Suprapubic skin (tissue), 4 donors: ENCODE results near the gene SPATA9. TPM values are rescaled to one million over a fixed set of nuclear protein-coding genes. Genes with fewer than 3 reads are reported as not detected.

Source experiments
- DNase-seq, 2 donors: peaks; one replicate each; pipeline ENCODE4 v3.0.0-alpha.2; 2019; ENCODE audit warnings: low spot score in 2 of 2
- H3K27ac ChIP-seq: fragments of 200-600 bp; sonication (generic); one replicate; pipeline ENCODE4 v1.5.1; 2019
- H3K27me3 ChIP-seq: fragments of 200-600 bp; sonication (generic); one replicate; pipeline ENCODE4 v1.5.1; 2019
- H3K36me3 ChIP-seq: fragments of 200-600 bp; sonication (generic); one replicate; pipeline ENCODE4 v1.5.1; 2019
- H3K4me1 ChIP-seq: fragments of 200-600 bp; sonication (generic); one replicate; pipeline ENCODE4 v1.5.1; 2019
- H3K4me3 ChIP-seq: fragments of 200-600 bp; sonication (generic); one replicate; pipeline ENCODE4 v1.5.1; 2019; ENCODE audit warnings: mild to moderate bottlenecking
- H3K9me3 ChIP-seq: fragments of 200-600 bp; sonication (generic); one replicate; pipeline ENCODE4 v1.5.1; 2019
- EP300 ChIP-seq: sonication (generic); formaldehyde crosslinking; IDR thresholded peaks from one replicate; pipeline ENCODE4 v1.6.1; 2017; ENCODE audit warnings: antibody characterized with exemption
- POLR2A ChIP-seq, 2 donors: fragments of 450-650 bp; IDR thresholded peaks; one replicate each; pipeline ENCODE4 v1.6.1; 2017; ENCODE audit warnings: antibody characterized with exemption in 2 of 2, mild to moderate bottlenecking in 2 of 2, moderate library complexity in 2 of 2
- POLR2AphosphoS5 ChIP-seq, 3 donors: sonication (generic); formaldehyde crosslinking; IDR thresholded peaks; one replicate each; pipeline ENCODE4 v1.6.1; 2017; ENCODE audit warnings: antibody characterized with exemption in 3 of 3
- WGBS: methylation state at CpG from one replicate; pipeline ENCODE4 v1.1.5; 2018; 5-methylcytosine and 5-hydroxymethylcytosine counted together
- total RNA-seq, 4 donors: library from RNA; depleted of rRNA; stranded (reverse); fragments of >200 nt; gene quantifications; one replicate each; pipeline ENCODE4 v1.1.0, GENCODE V29; 2016
- TF ChIP-seq, protein P1 (sequence below), 2 donors: fragments of 200-600 bp in 1 of 2; fragments of 450-650 bp in 1 of 2; sonication (generic) in 1 of 2; IDR thresholded peaks; one replicate each; pipeline ENCODE4 v1.5.1; 2016 to 2019; ENCODE audit warnings: antibody characterized with exemption in 2 of 2, mild to moderate bottlenecking in 1 of 2, moderate library complexity in 1 of 2

The SPATA9 gene
- total RNA-seq, 4 donors from 2014 or later: not detected

GRCh38 chr5:95720094-95720786 is 37.4 kb upstream of the SPATA9 start:
- no peaks in the 10 kb centered on the region for H3K9me3 ChIP-seq

DNA sequence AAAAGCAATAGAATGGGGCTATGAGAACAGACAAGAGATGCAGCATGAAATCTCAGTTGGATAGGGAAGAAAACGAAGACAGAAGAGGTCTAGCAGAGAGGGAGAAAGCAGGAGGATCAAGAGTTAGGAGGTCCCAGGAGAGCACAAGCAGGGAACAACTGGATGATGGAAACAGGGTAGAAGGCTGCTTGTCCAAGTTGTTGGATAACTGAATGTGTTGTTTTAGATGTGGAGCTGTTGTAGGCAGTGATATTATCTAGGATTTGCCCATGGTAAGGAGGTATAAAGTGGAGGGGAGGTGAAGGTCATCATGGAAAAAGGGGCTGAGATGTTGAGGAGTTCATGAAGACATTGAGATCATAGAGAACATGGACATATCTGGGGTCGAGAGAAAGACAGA is 35.9 kb upstream of the SPATA9 start:
- Histone ChIP-seq H3K4me3 (no peak overlapping the region), H3K4me1 (no peaks in the 10 kb centered on the region), H3K27me3 (no peaks in the 10 kb centered on the region), H3K9me3 (no peaks in the 10 kb centered on the region), H3K27ac (no peak overlapping the region), H3K36me3 (no peaks in the 10 kb centered on the region)
- DNase-seq: no peak
- 91% methylated on average over 2 of the region's 2 CpGs for WGBS
- TF ChIP-seq POLR2A (IDR thresholded peaks at IDR 0.05) (no peak), EP300 (no peak)
- TF ChIP-seq, protein P1, sequence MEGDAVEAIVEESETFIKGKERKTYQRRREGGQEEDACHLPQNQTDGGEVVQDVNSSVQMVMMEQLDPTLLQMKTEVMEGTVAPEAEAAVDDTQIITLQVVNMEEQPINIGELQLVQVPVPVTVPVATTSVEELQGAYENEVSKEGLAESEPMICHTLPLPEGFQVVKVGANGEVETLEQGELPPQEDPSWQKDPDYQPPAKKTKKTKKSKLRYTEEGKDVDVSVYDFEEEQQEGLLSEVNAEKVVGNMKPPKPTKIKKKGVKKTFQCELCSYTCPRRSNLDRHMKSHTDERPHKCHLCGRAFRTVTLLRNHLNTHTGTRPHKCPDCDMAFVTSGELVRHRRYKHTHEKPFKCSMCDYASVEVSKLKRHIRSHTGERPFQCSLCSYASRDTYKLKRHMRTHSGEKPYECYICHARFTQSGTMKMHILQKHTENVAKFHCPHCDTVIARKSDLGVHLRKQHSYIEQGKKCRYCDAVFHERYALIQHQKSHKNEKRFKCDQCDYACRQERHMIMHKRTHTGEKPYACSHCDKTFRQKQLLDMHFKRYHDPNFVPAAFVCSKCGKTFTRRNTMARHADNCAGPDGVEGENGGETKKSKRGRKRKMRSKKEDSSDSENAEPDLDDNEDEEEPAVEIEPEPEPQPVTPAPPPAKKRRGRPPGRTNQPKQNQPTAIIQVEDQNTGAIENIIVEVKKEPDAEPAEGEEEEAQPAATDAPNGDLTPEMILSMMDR (IDR thresholded peaks at IDR 0.05): no peak

More at GRCh38 chr5:95720094-95720786, 37.4 kb upstream of the SPATA9 start:
- Histone ChIP-seq H3K4me3 (no peak overlapping the region), H3K36me3 (no peaks in the 10 kb centered on the region), H3K4me1 (no peaks in the 10 kb centered on the region), H3K27me3 (no peaks in the 10 kb centered on the region), H3K27ac (peak overlapping the region; percentile 35)
- no peak for DNase-seq
- TF ChIP-seq, protein P1 (IDR thresholded peaks at IDR 0.05): no peak
- TF ChIP-seq POLR2AphosphoS5 (IDR thresholded peaks at IDR 0.05) (no peak), EP300 (no peak), POLR2A (IDR thresholded peaks at IDR 0.05) (no peak)
- WGBS: 64% methylated on average over 3 of the region's 3 CpGs

GRCh38 chr5:95718203-95718602 is 35.4 kb upstream of the SPATA9 start:
- DNase-seq: no peak
- TF ChIP-seq EP300: no peak
- TF ChIP-seq, protein P1 (IDR thresholded peaks at IDR 0.05): no peak
- TF ChIP-seq POLR2AphosphoS5 (IDR thresholded peaks at IDR 0.05): no peak
- TF ChIP-seq POLR2A (IDR thresholded peaks at IDR 0.05): no peak
- no peaks in the 10 kb centered on the region for H3K4me1 ChIP-seq
- no peaks in the 10 kb centered on the region for H3K27me3 ChIP-seq
- no peaks in the 10 kb centered on the region for H3K36me3 ChIP-seq
- H3K9me3 ChIP-seq: no peaks in the 10 kb centered on the region
- no peak overlapping the region for H3K27ac ChIP-seq
- no peak overlapping the region for H3K4me3 ChIP-seq
- WGBS: 43% methylated on average over 2 of the region's 2 CpGs

DNA sequence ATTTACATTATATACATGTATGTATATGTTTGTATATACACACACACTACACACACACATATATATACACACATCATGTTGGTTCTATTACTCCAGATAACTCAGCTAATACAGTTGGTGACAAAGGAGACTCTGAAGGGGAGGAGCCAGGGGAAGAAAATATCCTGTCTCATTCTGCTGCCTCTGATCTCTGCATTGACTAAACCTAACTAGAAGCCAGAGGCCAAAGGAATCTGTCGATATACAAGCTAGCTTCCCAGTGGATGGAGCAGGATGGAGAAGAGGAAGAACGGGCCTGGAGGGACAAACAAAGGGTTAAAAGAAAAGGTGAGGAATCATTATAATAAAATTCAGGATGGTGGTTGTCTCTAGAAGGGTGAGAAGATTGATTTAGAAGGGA is 34.6 kb upstream of the SPATA9 start:
- no peaks in the 10 kb centered on the region for H3K27me3 ChIP-seq
- TF ChIP-seq EP300: no peak
- TF ChIP-seq, protein P1 (IDR thresholded peaks at IDR 0.05): no peak
- no peak for TF ChIP-seq POLR2AphosphoS5 (IDR thresholded peaks at IDR 0.05)
- no peak for TF ChIP-seq POLR2A (IDR thresholded peaks at IDR 0.05)
- 84% methylated on average over 2 of the region's 2 CpGs for WGBS
- no peaks in the 10 kb centered on the region for H3K9me3 ChIP-seq
- no peaks in the 10 kb centered on the region for H3K4me1 ChIP-seq
- H3K4me3 ChIP-seq: no peak overlapping the region
- H3K27ac ChIP-seq: no peak overlapping the region
- H3K36me3 ChIP-seq: no peaks in the 10 kb centered on the region
- DNase-seq: no peak

GRCh38 chr5:95715799-95716461 is 33.1 kb upstream of the SPATA9 start:
- DNase-seq: no peak
- WGBS: 91% methylated on average over 5 of the region's 5 CpGs

More at GRCh38 chr5:95715799-95716461, 33.1 kb upstream of the SPATA9 start:
- Histone ChIP-seq H3K27me3 (no peaks in the 10 kb centered on the region), H3K4me3 (no peak overlapping the region), H3K36me3 (no peaks in the 10 kb centered on the region), H3K27ac (no peak overlapping the region), H3K9me3 (no peaks in the 10 kb centered on the region), H3K4me1 (no peaks in the 10 kb centered on the region)
- TF ChIP-seq POLR2A (IDR thresholded peaks at IDR 0.05) (no peak), POLR2AphosphoS5 (IDR thresholded peaks at IDR 0.05) (no peak), EP300 (no peak)
- TF ChIP-seq, protein P1 (IDR thresholded peaks at IDR 0.05): no peak
